WI38 (cell line): ENCODE data around the gene CD96.

ENCODE experiments used
- H3K4me3 ChIP-seq: 2 replicates; pipeline ENCODE4 v1.5.1; 2011; ENCODE audit warnings: low read depth, mild to moderate bottlenecking, control low read depth, low read length
- CTCF ChIP-seq: IDR thresholded peaks from 2 replicates; pipeline ENCODE4 v1.5.1; 2012; ENCODE audit warnings: low read depth, mild to moderate bottlenecking, control low read depth, low read length

Gene CD96

DNA sequence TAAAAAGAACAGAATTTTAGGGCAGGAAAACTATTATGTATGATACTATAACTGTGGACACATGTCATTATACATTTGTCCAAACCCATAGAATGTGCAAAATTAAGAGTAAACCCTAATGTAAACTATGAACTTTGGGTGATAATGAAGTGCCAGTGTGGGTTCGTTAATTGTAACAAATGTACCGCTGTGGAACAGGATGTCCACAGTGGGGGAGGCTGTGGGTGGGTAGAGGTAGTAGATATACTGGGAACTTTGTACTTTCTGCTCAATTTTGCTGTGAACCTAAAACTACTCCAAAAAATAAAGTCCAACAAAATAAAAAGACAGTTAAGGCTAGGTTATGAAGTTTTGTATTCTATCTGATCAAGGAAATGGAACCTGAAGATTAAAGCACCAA, 24.8 kb downstream of the CD96 start:
- no peak for TF ChIP-seq CTCF
- no peak overlapping the region for H3K4me3 ChIP-seq

GRCh38 chr3:111568355-111568754, 26.4 kb downstream of the CD96 start:
- no peak for TF ChIP-seq CTCF
- no peak overlapping the region for H3K4me3 ChIP-seq

DNA sequence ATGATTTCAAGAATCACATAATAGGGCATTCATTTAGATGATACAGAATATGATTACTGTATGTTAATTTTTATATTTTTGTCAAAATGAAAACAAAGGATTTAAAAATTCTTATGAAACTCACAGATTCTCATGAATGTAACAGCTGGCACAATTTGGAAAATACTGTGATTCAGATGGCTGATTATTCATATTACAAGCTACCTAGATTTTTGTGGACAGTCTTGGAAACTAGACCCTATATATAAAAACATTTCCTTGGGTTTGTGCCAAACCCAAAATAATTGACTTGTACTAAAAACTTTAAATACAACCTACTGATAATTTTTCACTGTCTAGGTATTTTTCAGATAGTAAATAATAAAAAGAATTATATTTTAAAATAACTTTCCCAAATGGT, 26.9 kb downstream of the CD96 start:
- H3K4me3 ChIP-seq: no peak overlapping the region
- TF ChIP-seq CTCF: no peak

DNA sequence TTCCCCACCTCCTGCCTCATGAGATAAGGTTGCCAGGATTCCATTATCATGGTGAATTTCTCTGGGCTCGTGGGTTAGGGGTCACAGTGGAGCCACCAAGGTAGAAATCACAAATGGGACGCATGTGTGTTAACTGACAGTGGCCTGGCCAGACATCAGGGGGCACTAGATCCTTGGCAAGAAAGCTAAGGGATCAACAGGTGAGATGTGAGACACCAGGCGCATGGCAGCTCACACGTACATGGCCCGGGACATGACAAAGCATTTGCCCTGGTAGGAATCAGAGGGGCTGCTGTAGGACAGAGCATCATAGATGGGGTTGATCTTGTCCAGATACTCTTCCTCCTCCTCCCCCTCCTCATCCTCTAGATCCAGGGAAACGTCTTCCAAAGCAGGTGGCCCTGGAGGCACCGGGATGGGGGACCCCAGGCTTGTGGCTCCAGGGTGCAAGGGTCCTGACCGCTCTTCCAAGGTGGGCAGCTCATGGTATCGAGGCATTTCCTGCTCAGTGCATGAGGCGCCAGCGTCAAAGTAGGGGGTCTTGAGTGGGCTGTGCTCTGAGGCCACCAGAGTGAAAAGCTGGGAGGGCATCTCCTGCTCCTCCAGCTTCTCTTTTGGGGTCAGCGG, 28.5 kb downstream of the CD96 start:
- H3K4me3 ChIP-seq: no peak overlapping the region
- TF ChIP-seq CTCF: no peak

GRCh38 chr3:111571282-111571681, 29.3 kb downstream of the CD96 start:
- H3K4me3 ChIP-seq: no peak overlapping the region
- no peak for TF ChIP-seq CTCF

DNA sequence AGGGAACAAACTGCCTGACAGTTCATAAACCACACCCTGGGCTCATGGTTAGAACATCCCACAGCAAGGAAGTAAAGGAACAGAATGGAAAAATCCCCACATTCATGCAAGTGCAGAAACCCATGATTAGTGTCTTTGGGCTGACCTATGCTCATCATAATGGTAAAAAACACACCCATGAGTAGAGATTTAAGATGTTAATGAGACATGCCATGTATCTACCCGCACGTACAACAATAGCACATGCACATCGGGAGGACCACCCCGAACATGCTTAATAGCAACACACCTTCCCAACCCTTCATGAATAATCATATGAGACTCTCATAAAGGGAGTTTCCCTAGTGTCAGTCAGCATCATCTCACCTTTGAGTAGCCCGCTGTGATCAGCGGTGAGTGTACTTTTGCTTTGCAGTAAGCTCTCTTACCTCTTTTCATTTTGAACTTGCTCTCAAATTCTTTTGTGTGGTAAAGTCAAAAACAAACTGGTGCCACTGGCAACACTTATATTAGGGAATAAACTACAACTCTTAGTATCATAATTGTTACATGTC, 30.0 kb downstream of the CD96 start:
- no peak for TF ChIP-seq CTCF

DNA sequence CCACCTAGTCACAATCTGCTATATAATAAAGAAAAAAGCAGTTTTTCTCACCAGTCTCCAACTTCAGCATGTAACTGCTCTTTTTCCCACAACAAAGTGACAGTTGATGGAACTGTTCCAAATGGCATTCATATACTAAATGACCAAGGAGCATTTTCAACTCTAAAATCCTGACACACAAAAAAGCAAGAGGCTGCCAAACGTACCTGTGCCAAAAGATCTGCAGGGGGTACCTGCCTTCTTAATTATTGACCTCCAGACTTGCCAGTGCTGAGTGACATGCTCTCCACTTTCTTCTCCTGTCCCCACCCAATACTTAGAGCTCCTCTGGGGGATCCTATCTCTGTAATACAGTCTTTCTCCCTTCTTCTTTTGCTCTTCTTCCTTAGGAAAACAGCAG, 35.1 kb downstream of the CD96 start:
- H3K4me3 ChIP-seq: no peak overlapping the region
- no peak for TF ChIP-seq CTCF

More for the DNA sequence above, 30.0 kb downstream of the CD96 start:
- no peak overlapping the region for H3K4me3 ChIP-seq
